HepG2 (cell line): ENCODE data around the gene ZNF595.

Experiments
- CHD2 ChIP-seq: IDR thresholded peaks from 2 replicates; pipeline ENCODE4 v1.6.1; 2011; ENCODE audit warnings: low read depth, low read length, improper control_type of control experiment
- GTF2F1 ChIP-seq: fragments of 150-350 bp; IDR thresholded peaks from 2 replicates; pipeline ENCODE4 v1.6.1; 2014; ENCODE audit warnings: low read length
- TCF12 ChIP-seq, 2 experiments: fragments of 450-650 bp in 1 of 2; sonication (generic) in 1 of 2; formaldehyde crosslinking in 1 of 2; IDR thresholded peaks; 2 replicates each; pipeline versions ENCODE4 v1.6.1 to v1.8.0; 2017 to 2022; ENCODE audit warnings: antibody characterized with exemption in 1 of 2, mild to moderate bottlenecking in 1 of 2, missing genetic modification reagents in 1 of 2, moderate library complexity in 1 of 2
- ZBTB21 ChIP-seq: sonication (generic); formaldehyde crosslinking; IDR thresholded peaks from 2 replicates; pipeline ENCODE4 v1.4.0; 2020; ENCODE audit warnings: missing genetic modification reagents
- ZNF510 ChIP-seq: sonication (generic); formaldehyde crosslinking; IDR thresholded peaks from 2 replicates; pipeline ENCODE4 v1.4.0; 2020; ENCODE audit warnings: low read depth, mild to moderate bottlenecking, missing genetic modification reagents
- TF ChIP-seq, protein P1 (sequence below): sonication (generic); formaldehyde crosslinking; IDR thresholded peaks from 2 replicates; pipeline ENCODE4 v1.4.0; 2020; ENCODE audit warnings: missing genetic modification reagents

DNA sequence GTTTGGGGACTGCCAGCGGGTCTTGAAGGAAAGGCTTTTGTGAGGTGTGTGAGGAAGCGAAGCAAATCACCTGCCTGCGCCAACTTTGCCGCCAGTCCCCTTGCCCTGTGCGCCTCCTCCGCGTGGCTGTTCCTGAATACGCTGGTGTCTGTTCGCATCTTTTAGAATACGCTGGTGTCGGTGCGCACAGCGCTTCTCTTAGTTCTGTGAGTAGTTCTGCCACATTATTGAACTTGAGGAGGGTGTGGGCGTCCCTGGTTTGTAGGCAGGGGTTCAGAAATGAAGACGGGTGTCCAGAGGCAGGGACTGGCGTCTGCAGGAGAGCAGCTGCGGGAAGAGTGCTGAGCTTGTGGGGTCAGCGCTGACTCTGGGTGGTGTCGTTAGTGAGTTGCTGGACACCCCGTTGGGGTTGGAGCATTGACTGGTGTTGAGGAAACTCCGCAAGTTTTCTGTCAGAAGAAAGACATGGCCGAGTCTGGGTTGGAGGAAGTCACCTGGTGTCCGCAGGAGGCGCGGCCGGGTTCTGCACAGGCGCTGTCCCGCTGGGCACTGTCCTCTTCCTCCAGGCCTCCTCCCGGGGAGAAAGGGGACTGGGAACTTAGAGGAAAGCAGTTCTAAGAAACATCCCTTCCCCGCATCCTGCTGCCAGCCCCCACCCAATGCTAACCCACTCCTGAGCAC is 72.1 kb downstream of the ZNF595 start:
- TF ChIP-seq ZNF510 (CRISPR knock-in tag) = no peak
- TF ChIP-seq CHD2 = no peak
- no peak for TF ChIP-seq GTF2F1
- TF ChIP-seq ZBTB21 (CRISPR knock-in tag) = no peak
- TF ChIP-seq, protein P1, sequence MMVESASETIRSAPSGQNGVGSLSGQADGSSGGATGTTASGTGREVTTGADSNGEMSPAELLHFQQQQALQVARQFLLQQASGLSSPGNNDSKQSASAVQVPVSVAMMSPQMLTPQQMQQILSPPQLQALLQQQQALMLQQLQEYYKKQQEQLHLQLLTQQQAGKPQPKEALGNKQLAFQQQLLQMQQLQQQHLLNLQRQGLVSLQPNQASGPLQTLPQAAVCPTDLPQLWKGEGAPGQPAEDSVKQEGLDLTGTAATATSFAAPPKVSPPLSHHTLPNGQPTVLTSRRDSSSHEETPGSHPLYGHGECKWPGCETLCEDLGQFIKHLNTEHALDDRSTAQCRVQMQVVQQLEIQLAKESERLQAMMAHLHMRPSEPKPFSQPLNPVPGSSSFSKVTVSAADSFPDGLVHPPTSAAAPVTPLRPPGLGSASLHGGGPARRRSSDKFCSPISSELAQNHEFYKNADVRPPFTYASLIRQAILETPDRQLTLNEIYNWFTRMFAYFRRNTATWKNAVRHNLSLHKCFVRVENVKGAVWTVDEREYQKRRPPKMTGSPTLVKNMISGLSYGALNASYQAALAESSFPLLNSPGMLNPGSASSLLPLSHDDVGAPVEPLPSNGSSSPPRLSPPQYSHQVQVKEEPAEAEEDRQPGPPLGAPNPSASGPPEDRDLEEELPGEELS (CRISPR knock-in tag) = no peak
- TF ChIP-seq TCF12 (IDR thresholded peaks at IDR 0.05) = no peak
- no peak for TF ChIP-seq TCF12 (CRISPR knock-in tag; IDR thresholded peaks at IDR 0.05)
